ENCODE data around the gene COMP. TPM values are rescaled to one million over a fixed set of nuclear protein-coding genes. Genes with fewer than 3 reads are reported as not detected.
A peak's percentile ranks its signal among the peaks of the same experiment; 100 is the strongest.

The COMP gene
- polyA plus RNA-seq (ENCODE audit: low read depth in 6 of 6), result under 1 TPM in 1 of 6 donors, not detected in 5; 0.36 TPM

DNA sequence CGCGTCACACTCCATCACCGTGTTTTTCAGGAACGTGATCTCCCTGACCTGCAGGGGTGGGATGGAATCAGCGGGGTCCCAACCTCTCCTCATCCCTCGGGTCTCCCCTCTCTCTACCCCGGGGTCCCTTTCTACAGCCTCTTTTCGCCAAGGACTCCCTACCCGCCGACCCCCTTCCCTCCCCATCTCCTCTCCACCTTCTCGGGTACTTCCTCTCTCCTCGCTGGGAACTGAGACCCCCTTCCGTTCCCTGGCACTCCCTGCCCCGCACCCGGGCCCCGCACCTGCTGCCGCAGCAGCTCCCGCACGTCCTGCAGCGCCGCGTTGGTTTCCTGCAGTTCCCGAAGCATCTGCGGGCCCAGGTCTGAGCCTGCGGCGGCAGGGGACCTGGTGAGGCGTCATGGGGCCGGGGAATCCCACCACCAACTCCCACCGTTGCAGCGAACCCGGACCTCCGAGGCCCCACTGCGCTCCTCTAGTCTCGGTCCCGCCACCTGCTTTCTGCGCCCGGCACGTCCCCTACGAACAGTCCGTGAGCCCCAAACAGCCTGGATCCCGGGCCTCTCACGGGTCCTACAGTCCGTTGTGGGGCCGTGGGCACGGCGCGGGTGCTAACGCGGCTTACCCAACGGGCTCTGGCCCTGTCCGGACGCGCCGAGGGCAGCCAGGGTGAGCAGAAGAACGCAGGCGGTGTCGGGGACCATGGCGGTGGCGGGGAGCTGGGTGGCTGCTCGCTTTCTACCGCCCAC, at the start of gene COMP:
TSS of gene COMP (minus strand) at position 740 of the 749 bp plus-strand sequence. CDS start at position 704, 36 bp downstream.
- Mint-ChIP-seq H3K4me3 (peak within 1 kb of the TSS; percentile 84 to 95 (median 94)), H3K27ac (peak within 1 kb of the TSS in 5 of 6 donors; percentile 47 to 91 (median 81)), H3K4me1 (peaks cover 35 to 45% (median 40%) of the 10 kb centered on the region in 3 donors), H3K36me3 (peaks cover 0 to 9% of the 10 kb centered on the region in 2 donors), H3K9me3 (peaks cover 0 to 8% (median 0%) of the 10 kb centered on the region in 7 donors), H3K27me3 (peaks cover 37 to 74% (median 66%) of the 10 kb centered on the region in 3 donors)
- DNase-seq (no peak), ATAC-seq (ENCODE audit: low read depth in 2 of 2) (peak; percentile 46 to 49)

DNA sequence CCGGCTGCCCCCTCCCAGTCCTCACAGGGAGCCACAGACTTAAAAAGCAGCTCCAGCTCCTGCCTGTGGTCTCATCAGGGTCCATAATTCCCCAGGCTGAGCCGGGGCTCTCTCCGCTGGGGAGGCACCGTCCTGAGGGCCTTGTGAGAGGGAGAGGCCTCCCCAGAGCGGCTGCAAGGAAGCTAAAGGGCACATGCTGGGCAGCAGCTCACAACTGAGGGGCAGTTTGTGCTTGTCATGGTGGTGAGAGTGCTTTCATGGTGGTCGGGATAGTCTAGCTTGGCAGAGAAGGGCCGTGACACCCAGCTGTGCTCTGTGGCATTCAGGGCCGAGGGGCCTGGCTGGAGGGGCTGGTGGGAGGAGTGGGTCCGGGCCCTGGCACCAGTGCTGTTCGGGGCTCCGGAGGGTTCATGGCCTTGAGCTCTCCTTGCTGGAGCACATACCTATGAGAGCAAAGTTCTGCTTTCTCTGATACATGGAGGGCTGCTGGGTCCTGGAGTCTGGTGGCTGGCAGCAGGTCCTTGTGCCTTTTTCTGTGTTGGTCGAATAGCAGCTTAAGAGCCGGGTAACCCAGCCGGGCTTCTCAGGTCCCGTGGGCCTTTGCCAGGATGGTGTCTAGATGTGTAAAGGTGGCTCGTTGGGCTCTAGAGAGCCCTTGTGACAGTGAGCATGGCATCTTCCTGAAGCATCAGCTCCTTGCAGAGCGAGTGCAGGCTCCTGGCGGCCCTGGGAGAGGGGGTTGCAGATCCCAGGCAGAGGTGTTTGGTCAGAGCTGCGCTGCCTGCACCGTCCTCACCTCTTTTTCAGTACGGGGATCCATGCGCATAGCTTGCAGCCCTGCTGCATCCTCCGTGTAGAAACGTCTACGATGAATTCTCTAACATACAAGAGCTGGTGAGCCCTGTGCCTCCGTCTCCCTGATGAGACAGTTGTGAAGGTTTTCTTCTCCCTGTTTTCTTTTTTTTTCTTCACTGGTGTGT, 49.5 kb upstream of the COMP start:
- Mint-ChIP-seq H3K36me3 (peaks cover 0 to 6% of the 10 kb centered on the region in 2 donors), H3K4me3 (peak overlapping the region in 3 of 8 donors; percentile 36 to 59 (median 56)), H3K4me1 (peaks cover 63 to 89% (median 74%) of the 10 kb centered on the region in 3 donors), H3K27me3 (no peaks in the 10 kb centered on the region), H3K27ac (peak overlapping the region in 2 of 6 donors; percentile 49 to 63), H3K9me3 (no peaks in the 10 kb centered on the region)
- ATAC-seq (ENCODE audit: low read depth in 2 of 2), result no peak
- no peak for DNase-seq

DNA sequence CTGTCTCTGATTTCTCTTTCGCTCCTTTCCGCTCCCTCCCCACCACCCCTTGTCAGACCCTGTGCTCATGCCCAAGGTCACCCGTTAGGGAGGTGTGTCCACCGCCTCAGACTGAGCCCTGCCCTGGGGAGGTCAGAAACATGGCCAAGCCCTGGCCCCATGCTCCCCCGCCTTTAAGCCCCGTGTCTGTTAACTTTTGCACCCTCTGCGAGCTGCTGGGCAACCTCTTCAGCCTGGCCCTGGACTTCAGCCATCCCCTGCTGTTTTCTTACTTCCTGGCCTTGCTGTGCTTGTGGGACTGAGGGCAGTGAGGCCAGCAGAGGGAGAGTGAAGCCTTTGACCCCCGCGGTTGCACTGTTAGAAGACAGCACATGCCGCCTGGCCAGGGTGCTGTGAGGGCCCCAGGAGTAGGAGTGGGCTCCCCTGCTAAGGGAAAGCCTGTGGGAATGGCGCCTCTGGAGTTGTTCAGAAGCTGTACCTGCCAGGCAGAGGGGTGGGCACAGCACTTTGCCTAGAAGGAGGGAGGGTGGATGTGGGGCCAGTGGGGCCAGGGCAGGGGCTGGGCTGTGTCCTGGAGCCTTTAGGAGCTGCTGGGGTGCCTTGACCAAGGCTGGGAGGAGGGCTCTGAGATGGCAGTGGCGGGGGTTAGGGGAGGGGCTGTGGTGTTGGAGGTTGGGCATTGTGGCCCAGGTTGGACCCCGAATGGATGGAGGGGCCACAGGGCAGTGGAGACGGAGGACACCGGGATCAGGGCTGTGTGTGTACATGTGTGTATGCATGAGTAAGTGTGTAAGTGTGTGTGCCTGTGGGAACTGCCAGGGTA, 48.6 kb upstream of the COMP start:
- H3K9me3 Mint-ChIP-seq, result no peaks in the 10 kb centered on the region
- ATAC-seq (ENCODE audit: low read depth in 2 of 2), result no peak
- H3K27me3 Mint-ChIP-seq, result no peaks in the 10 kb centered on the region
- peaks cover 67 to 91% (median 73%) of the 10 kb centered on the region in 3 donors for H3K4me1 Mint-ChIP-seq
- H3K27ac Mint-ChIP-seq, result peak overlapping the region in 2 of 6 donors; percentile 15 to 49
- no peak for DNase-seq
- peak overlapping the region in 3 of 8 donors; percentile 37 to 56 (median 39) for H3K4me3 Mint-ChIP-seq
- peaks cover 0 to 6% of the 10 kb centered on the region in 2 donors for H3K36me3 Mint-ChIP-seq

DNA sequence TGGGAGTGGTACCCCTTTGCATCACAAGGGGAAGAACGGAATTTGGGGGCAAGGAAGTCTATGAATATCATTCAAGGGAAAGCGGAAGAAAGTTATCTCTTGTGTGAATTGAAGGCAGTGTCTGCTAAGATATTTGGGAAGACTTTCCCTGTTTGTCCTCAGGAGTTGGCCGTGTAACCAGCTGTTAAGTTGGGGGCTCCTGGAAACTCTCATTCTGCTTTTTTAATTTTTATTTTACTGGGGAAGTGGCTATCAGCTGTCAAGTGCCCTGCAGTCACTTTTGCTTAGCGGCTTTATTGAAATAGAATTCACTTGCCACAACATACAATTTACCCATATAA, 43.5 kb upstream of the COMP start:
- Mint-ChIP-seq H3K36me3 (peaks cover 0 to 6% of the 10 kb centered on the region in 2 donors), H3K4me1 (peaks cover 52 to 77% (median 52%) of the 10 kb centered on the region in 3 donors), H3K9me3 (no peaks in the 10 kb centered on the region), H3K4me3 (peak overlapping the region; percentile 87 to 98 (median 92)), H3K27me3 (no peaks in the 10 kb centered on the region), H3K27ac (peak overlapping the region in 3 of 6 donors; percentile 19 to 92 (median 46))
- no peak for ATAC-seq (ENCODE audit: low read depth in 2 of 2)
- DNase-seq, result no peak

DNA sequence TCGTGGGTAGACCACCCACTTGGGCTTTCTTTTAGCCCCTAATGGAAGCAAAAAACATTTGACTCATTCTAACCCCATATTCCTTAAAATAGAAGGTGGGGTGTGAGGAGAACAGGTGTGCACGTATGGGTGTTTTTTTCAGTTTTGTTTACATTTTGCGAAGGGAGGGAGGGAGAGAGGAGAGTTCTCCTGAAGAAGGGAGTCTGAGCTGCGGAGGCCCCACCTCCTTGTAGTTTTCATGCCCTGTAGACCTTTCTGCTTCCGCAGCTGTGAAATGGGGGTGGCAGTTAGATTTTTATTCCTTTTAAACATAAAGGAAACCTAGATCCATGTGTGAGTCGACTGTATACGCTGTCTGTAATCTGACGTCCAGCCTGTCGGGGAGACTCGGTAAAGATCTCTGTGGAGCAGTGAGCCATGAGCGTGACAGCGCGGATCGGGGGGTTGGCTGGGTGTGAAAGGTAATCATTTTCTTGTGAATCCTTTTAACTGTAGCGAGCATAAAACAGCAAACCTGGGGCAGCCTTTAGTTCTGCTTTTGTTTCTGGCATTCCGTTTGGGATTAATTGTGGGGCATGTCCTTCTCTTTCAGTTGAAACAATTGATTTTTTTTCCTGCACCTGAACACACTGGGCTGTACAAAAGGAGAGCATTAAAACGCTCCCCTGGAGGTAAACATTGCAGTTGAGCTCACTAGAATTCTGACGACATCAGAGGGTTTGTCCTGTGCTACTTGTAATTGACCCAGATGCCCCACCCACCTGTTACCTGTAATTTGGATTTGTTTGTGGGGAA, 42.9 kb upstream of the COMP start:
- DNase-seq, result no peak

DNA sequence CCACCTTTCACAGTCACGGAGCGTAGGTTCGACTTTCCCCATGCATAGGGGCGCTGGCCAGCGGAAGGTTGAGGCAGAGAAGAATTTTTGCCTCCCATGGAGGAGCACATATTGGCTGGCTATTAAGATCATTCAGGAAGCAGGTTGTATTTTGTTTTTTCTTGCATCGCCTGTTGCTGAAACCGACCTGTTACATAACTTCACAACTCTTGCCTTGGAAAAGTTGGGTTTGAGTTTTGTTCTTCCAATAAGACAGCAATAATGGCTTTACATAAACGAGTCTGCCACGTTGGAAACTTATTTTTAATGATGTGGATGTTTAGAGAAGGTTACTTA, 42.0 kb upstream of the COMP start:
- peaks cover 0 to 6% of the 10 kb centered on the region in 2 donors for H3K36me3 Mint-ChIP-seq
- ATAC-seq (ENCODE audit: low read depth in 2 of 2), result no peak
- H3K4me1 Mint-ChIP-seq, result peaks cover 47 to 63% (median 52%) of the 10 kb centered on the region in 3 donors
- H3K27me3 Mint-ChIP-seq, result peaks cover 0 to 4% (median 0%) of the 10 kb centered on the region in 3 donors
- H3K9me3 Mint-ChIP-seq, result no peaks in the 10 kb centered on the region
- no peak for DNase-seq
- H3K4me3 Mint-ChIP-seq, result peak overlapping the region; percentile 90 to 98 (median 93)
- peak overlapping the region in 5 of 6 donors; percentile 57 to 98 (median 92) for H3K27ac Mint-ChIP-seq

More for the DNA sequence above, 42.9 kb upstream of the COMP start:
- Mint-ChIP-seq H3K27me3 (peaks cover 0 to under 1% (median 0%) of the 10 kb centered on the region in 3 donors), H3K36me3 (peaks cover 0 to 6% of the 10 kb centered on the region in 2 donors), H3K4me1 (peaks cover 52 to 71% (median 52%) of the 10 kb centered on the region in 3 donors), H3K9me3 (no peaks in the 10 kb centered on the region), H3K27ac (peak overlapping the region in 5 of 6 donors; percentile 19 to 92 (median 62)), H3K4me3 (peak overlapping the region; percentile 87 to 98 (median 92))
- no peak for ATAC-seq (ENCODE audit: low read depth in 2 of 2)

DNA sequence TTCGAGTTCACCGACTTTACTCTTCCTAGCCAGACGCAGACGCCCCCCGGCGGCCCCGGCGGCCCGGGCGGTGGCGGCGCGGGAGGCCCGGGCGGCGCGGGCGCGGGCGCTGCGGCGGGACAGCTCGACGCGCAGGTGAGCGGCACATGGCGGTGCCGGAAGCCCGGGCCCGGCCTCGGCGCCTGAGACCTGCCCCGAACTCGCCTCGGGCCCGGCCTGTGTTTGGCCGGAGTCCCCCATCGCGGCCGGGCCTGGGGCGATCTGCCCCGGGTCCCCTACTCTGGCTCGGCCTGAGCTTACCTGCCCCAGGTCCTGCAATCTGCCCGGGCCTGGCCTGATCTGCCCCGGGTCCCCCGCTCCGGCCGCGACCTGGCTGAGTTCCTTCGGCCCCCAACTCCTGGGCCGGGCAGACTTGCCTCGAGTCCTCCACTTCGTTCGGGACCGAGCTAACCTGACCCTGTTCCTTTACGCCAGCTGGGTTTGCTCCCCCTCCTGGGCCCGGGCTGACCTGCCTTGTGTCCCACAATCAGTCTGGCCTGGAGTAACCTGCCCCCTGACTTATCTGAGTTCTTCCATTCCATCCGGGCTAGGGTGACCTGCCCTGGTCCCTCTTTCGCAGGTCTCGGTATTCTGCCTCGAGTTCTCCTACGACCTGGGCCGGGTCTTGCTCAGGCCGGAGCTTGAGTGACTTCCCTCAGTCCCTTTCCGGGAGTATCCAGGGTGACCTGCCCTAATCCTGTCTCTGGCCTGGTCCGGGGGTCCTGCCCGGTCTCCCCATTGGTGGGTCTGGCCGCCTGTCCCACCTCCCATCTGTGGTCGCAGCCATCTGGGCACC, 41.4 kb upstream of the COMP start:
- Mint-ChIP-seq H3K27ac (peak overlapping the region; percentile 57 to 98 (median 92)), H3K4me3 (peak overlapping the region; percentile 90 to 98 (median 93)), H3K4me1 (peaks cover 41 to 57% (median 47%) of the 10 kb centered on the region in 3 donors), H3K9me3 (peaks cover 0 to 3% (median 2%) of the 10 kb centered on the region in 7 donors), H3K27me3 (peaks cover 0 to 7% (median 5%) of the 10 kb centered on the region in 3 donors), H3K36me3 (peaks cover 3 to 6% of the 10 kb centered on the region in 2 donors)
- DNase-seq (peak; percentile 25), ATAC-seq (ENCODE audit: low read depth in 2 of 2) (peak; percentile 50 to 54)

DNA sequence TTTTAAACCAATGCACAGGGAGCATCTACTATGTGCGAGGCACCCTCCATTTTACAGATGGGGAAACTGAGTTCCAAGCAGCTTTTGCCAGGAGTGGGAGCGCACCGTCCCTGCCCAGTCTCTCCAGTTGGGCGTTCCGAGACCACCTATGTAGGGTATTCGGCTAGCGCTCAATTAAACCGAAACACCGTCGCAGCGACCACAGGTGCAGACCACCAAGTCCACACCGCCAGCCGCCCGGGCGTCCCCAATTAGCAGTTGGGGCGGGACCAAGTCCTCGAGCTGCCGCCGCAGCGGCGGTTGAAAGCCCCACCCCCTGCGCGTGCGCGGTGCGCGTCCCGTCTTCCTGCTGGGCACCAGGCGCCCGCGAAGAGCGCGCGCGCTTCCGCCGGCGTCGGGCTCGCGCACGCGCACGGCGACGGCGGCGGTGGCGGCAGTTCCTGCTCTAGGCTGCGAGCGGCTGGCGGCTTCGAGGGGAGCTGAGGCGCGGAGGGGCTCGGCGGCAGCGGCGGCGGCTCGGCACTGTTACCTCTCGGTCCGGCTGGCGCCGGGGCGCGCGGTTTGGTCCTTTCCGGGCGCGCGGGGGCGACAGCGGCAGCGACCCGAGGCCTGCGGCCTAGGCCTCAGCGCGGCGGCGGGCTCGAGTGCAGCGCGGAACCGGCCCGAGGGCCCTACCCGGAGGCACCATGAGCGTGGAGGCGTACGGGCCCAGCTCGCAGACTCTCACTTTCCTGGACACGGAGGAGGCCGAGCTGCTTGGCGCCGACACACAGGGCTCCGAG, 40.6 kb upstream of the COMP start, which contains the start of gene UPF1:
TSS of gene UPF1 (plus strand) at position 436 of the 782 bp plus-strand sequence. CDS start at position 687, 251 bp downstream.
- DNase-seq (peak; percentile 96), ATAC-seq (ENCODE audit: low read depth in 2 of 2) (peak; percentile 85 to 86)
- H3K27me3 Mint-ChIP-seq, result peaks cover 0 to 10% (median 7%) of the 10 kb centered on the region in 3 donors
- peak within 1 kb of the TSS; percentile 90 to 98 (median 93) for H3K4me3 Mint-ChIP-seq
- peak within 1 kb of the TSS; percentile 57 to 98 (median 92) for H3K27ac Mint-ChIP-seq
- peaks cover 36 to 50% (median 40%) of the 10 kb centered on the region in 3 donors for H3K4me1 Mint-ChIP-seq
- H3K9me3 Mint-ChIP-seq, result peaks cover 0 to 8% (median 7%) of the 10 kb centered on the region in 7 donors
- H3K36me3 Mint-ChIP-seq, result peaks cover 5 to 6% of the 10 kb centered on the region in 2 donors

DNA sequence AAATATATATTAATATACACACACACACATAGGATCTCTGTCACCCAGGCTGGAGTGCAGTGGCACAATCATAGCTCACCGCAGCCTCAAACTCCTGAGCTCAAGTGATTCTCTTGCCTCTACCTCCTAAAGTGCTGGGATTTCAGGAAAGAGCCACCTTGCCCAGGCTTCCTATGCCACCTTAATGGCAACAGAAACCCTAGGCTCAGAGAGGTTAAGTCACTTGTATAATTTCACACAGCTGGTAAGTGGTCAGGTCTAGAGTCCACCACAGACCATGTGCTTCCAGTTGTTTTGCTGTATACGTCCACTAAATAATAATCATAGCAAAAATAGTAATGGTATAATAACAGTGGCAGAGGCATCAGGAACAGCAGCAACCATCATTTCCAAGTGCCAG, 39.4 kb upstream of the COMP start:
- ATAC-seq (ENCODE audit: low read depth in 2 of 2) (no peak), DNase-seq (no peak)
- Mint-ChIP-seq H3K4me1 (peaks cover 25 to 38% (median 29%) of the 10 kb centered on the region in 3 donors), H3K27me3 (peaks cover 0 to 13% (median 7%) of the 10 kb centered on the region in 3 donors), H3K27ac (peak overlapping the region in 1 of 6 donors; percentile 28), H3K36me3 (peaks cover 0 to 5% of the 10 kb centered on the region in 2 donors), H3K4me3 (peak overlapping the region in 7 of 8 donors; percentile 16 to 98 (median 79)), H3K9me3 (peaks cover 0 to 14% (median 8%) of the 10 kb centered on the region in 7 donors)

DNA sequence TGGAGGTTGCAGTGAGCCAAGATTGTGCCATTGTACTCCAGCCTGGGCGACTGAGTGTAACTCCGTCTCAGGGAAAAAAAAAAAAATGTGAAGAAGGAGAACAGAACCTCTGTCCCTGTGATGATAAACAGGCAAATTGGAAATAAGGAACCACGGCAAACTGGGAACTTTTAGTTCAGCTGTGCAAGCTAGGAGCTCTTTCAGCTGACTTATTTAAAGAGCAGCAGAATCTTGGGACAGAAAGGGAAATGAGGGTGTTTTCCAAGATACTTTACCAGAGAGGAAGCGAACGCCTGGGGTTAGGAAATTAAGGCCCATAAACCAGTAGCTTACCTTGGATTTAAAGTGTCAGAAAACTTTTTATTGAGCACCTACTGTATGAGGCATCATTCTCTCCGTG, 37.7 kb upstream of the COMP start:
- H3K4me1 Mint-ChIP-seq, result peaks cover 11 to 22% (median 13%) of the 10 kb centered on the region in 3 donors
- H3K9me3 Mint-ChIP-seq, result peaks cover 0 to 14% (median 8%) of the 10 kb centered on the region in 7 donors
- H3K36me3 Mint-ChIP-seq, result peaks cover 0 to 5% of the 10 kb centered on the region in 2 donors
- H3K27me3 Mint-ChIP-seq, result peaks cover 0 to 17% (median 7%) of the 10 kb centered on the region in 3 donors
- ATAC-seq (ENCODE audit: low read depth in 2 of 2), result no peak
- no peak for DNase-seq
- H3K27ac Mint-ChIP-seq, result no peak overlapping the region
- no peak overlapping the region for H3K4me3 Mint-ChIP-seq

Measured in naive B cell (primary cell).